Esophagus squamous epithelium (tissue), 4 donors: ENCODE results near the gene SNAP29.

Experiments used
- CTCF ChIP-seq, 6 experiments: fragments of 450-650 bp in 4 of 6; fragments of 200-600 bp in 2 of 6; sonication (generic) in 2 of 6; IDR thresholded peaks; one replicate each; pipeline ENCODE4 v1.5.1; 2016 to 2019; ENCODE audit warnings: antibody characterized with exemption in 6 of 6, mild to moderate bottlenecking in 4 of 6, moderate library complexity in 4 of 6
- POLR2A ChIP-seq, 4 donors: fragments of 450-650 bp; IDR thresholded peaks; one replicate each; pipeline ENCODE4 v1.6.1; 2017; ENCODE audit warnings: antibody characterized with exemption in 4 of 4, mild to moderate bottlenecking in 4 of 4, moderate library complexity in 3 of 4

GRCh38 chr22:20877715-20878114 is 18.9 kb downstream of the SNAP29 start:
- no peak for TF ChIP-seq POLR2A (IDR thresholded peaks at IDR 0.05)
- no peak for TF ChIP-seq CTCF (IDR thresholded peaks at IDR 0.05)
